GM21390 (cell line): Measurements from ENCODE around the gene WDR93.
"Not testable (repeated sequence)": the region's sequence is repeated elsewhere in the genome, so short reads cannot be mapped to it uniquely, and the experiment has no call there.

ENCODE experiments used
- ATAC-seq: cut with Tn5 transposase; IDR thresholded peaks from one replicate; pipeline ENCODE4 v1.9.1; 2021; ENCODE audit not compliant: unreplicated experiment

Gene WDR93

DNA sequence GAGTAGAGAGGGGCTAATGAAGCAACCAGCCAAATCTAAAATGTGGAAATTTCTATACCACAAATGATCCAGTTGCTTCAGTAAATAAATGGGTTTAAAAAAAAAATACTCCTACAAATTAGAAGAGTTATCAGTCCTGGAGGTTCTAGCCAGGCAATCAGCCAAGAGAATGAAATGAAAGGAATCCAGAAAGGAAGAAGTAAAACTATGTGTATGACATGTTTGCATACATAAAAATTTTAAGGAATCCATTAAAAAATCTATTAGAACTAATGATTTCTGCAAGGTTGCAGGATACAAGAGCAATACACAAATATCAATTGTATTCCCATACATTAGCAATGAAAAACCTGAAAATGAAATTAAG lies 95.1 kb downstream of the WDR93 start:
- ATAC-seq: no peak

DNA sequence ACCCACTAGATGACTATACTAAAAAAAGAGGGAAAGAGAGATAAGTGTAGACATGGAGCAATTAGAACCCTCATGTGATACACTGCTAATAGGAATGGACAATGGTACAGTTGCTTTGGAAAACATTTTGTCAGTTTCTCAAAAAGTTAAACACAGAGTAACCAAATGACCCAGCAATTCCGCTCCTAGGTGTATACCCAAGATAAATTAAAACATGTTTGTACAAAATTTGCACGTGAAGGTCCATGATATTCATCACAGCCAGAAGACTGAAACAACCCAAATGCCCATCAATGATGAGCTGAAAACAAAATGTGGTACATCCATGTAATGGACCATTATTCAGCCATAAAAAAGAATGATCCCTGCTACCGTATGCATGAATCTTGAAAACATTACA lies 97.3 kb downstream of the WDR93 start:
- ATAC-seq: no peak

DNA sequence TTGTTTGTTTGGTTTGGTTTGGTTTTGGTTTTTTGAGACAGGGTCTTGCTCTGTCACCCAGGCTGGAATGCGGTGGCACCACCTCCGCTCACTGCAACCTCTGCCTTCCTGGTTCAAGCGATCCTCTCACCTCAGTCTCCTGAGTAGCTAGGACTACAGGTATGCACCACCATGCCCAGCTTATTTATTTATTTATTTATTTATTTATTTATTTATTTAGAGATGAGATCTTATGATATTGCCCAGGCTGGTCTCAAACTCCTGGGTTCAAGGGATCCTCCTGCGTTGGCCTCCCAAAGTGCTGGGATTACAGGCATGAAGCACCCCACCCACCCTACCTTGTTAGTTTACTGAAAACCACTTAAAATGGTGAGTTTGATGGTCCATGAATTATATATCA lies 98.0 kb downstream of the WDR93 start:
- ATAC-seq: not testable (repeated sequence)

DNA sequence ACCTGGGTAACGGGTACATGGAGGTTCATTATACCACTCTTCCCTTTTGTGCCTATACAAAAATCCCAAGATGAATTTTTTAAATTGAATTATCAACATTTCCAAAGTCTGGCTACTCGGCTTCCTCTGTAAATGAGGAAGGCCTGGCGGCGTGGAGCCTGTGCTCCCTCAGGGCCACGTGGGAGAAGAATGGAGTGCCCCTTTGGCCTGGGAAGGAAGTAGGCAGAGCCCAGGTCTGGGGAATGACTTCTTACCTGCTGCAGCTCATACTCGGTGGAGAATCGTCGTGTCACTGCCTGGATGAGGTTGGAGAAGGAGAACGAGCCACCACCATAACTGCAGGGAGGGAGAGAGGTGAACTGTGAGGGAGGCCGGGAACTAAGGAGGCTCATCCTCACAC lies 99.6 kb downstream of the WDR93 start:
- no peak for ATAC-seq

DNA sequence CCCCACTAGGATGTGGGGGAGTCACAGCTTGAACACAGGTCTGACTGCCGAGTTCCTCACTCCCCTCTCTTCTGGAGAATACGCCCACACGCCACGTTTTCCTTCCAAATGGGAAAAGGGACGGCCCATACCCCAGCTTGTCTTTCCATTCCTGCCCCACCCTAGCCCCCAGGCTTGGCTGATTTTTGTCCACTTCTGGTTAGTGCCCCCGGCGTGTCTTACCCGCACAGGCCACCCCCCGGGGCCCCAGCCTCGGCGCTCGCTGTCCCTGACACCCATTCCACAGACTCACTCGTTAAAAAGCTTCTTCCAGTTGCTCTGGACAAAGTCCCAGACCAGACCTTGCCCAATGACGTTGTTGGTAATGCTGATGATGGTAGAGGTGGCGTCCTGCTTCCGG lies 100.0 kb downstream of the WDR93 start:
- no peak for ATAC-seq

DNA sequence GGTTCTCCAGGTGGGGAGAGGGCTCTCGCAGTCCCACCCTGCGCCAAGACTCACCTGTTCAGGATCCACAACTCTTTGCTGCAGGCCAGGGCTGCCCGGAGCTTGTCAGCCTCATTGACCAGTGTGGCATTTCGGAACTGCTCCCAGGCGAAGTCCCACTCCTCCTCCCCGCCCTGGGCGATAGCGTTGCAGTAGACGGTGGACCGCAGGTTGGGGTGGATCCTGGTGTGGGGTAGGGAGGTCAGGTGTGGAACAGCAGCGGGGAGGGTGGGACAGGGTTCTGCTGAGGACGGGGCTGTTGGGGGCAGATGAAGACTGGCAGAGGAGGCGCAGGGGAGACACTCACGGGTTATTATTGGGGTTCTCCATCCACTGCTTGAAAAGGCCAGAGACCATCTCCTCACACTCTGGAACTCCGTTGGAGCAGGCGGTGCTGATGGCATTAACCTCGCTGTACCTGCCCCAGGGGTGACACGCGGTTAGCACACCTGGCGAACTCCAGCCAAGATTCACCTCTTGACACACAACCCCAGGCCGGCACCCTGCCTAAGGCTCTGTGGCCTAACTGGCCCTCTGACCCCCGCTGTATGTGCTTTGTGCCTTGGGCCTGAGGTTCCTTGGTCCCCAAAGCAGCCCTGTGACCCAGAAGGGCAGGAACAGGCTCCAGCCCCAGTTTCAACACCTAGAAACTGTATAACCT lies 101.6 kb downstream of the WDR93 start:
- no peak for ATAC-seq
